Activated T-cell treated with anti-CD3 and anti-CD28 coated beads, Interleukin-2, amount 50 U/mL, for 24 hours (primary cell): ENCODE data around the gene TSSK2.
A peak's percentile ranks its signal among the peaks of the same experiment; 100 is the strongest.

Source experiments
- DNase-seq: peaks from one replicate; pipeline ENCODE4 v3.0.0-alpha.2; 2020
- H3K27ac Mint-ChIP-seq: 2 replicates; pipeline ENCODE4 v1.8.0; 2020; ENCODE audit warnings: mild to moderate bottlenecking, mixed read lengths
- H3K27me3 Mint-ChIP-seq: 2 replicates; pipeline ENCODE4 v1.8.0; 2020; ENCODE audit warnings: mixed read lengths
- H3K36me3 Mint-ChIP-seq: 2 replicates; pipeline ENCODE4 v1.8.0; 2020; ENCODE audit warnings: low read depth, mixed read lengths
- H3K4me1 Mint-ChIP-seq: 2 replicates; pipeline ENCODE4 v1.8.0; 2020; ENCODE audit warnings: low read depth, mixed read lengths
- H3K4me3 Mint-ChIP-seq: 2 replicates; pipeline ENCODE4 v1.8.0; 2020; ENCODE audit warnings: mild to moderate bottlenecking, moderate library complexity, mixed read lengths
- H3K9me3 Mint-ChIP-seq: 2 replicates; pipeline ENCODE4 v1.8.0; 2020; ENCODE audit warnings: mixed read lengths

Gene TSSK2

GRCh38 chr22:19125474-19126308, 5.4 kb upstream of the TSSK2 start:
- H3K36me3 Mint-ChIP-seq = peaks cover 5% of the 10 kb centered on the region
- H3K27me3 Mint-ChIP-seq = no peaks in the 10 kb centered on the region
- H3K4me3 Mint-ChIP-seq = no peak overlapping the region
- H3K9me3 Mint-ChIP-seq = no peaks in the 10 kb centered on the region
- H3K4me1 Mint-ChIP-seq = peaks cover 17% of the 10 kb centered on the region
- H3K27ac Mint-ChIP-seq = no peak overlapping the region
- DNase-seq = no peak

GRCh38 chr22:19126309-19127273, 4.5 kb upstream of the TSSK2 start:
- Mint-ChIP-seq H3K4me1 (peaks cover 9% of the 10 kb centered on the region), H3K27me3 (no peaks in the 10 kb centered on the region), H3K4me3 (no peak overlapping the region), H3K9me3 (no peaks in the 10 kb centered on the region), H3K27ac (no peak overlapping the region), H3K36me3 (peaks cover 7% of the 10 kb centered on the region)
- no peak for DNase-seq

- no peak for DNase-seq
- no peak overlapping the region for H3K4me3 Mint-ChIP-seq
- H3K27ac Mint-ChIP-seq = no peak overlapping the region
- no peaks in the 10 kb centered on the region for H3K9me3 Mint-ChIP-seq
- peaks cover 9% of the 10 kb centered on the region for H3K4me1 Mint-ChIP-seq
- peaks cover 16% of the 10 kb centered on the region for H3K36me3 Mint-ChIP-seq
- H3K27me3 Mint-ChIP-seq = no peaks in the 10 kb centered on the region
Measured at GRCh38 chr22:19127329-19128008, 3.6 kb upstream of the TSSK2 start.

GRCh38 chr22:19128009-19128401, 3.1 kb upstream of the TSSK2 start:
- Mint-ChIP-seq H3K27me3 (no peaks in the 10 kb centered on the region), H3K27ac (no peak overlapping the region), H3K4me3 (no peak overlapping the region)

GRCh38 chr22:19128946-19129727, 2.0 kb upstream of the TSSK2 start:
- Mint-ChIP-seq H3K4me3 (no peak overlapping the region), H3K4me1 (no peaks in the 10 kb centered on the region), H3K9me3 (no peaks in the 10 kb centered on the region), H3K36me3 (peaks cover 32% of the 10 kb centered on the region), H3K27ac (peak overlapping the region; percentile 18), H3K27me3 (no peaks in the 10 kb centered on the region)
- DNase-seq = no peak

More at GRCh38 chr22:19128009-19128401, 3.1 kb upstream of the TSSK2 start:
- no peak for DNase-seq
- Mint-ChIP-seq H3K9me3 (no peaks in the 10 kb centered on the region), H3K4me1 (peaks cover 3% of the 10 kb centered on the region), H3K36me3 (peaks cover 21% of the 10 kb centered on the region)

- Mint-ChIP-seq H3K4me1 (no peaks in the 10 kb centered on the region), H3K27me3 (no peaks in the 10 kb centered on the region), H3K36me3 (peaks cover 39% of the 10 kb centered on the region), H3K27ac (no peak overlapping the region), H3K4me3 (no peak overlapping the region), H3K9me3 (no peaks in the 10 kb centered on the region)
- no peak for DNase-seq
Measured at GRCh38 chr22:19129871-19130270, 1.2 kb upstream of the TSSK2 start.

- H3K9me3 Mint-ChIP-seq = no peaks in the 10 kb centered on the region
- H3K4me3 Mint-ChIP-seq = no peak overlapping the region
- H3K27me3 Mint-ChIP-seq = no peaks in the 10 kb centered on the region
- peaks cover 53% of the 10 kb centered on the region for H3K36me3 Mint-ChIP-seq
- DNase-seq = no peak
- no peak overlapping the region for H3K27ac Mint-ChIP-seq
- H3K4me1 Mint-ChIP-seq = no peaks in the 10 kb centered on the region
Measured at GRCh38 chr22:19131685-19132015, 542 bp downstream of the TSSK2 start.

GRCh38 chr22:19132153-19132552, 1.0 kb downstream of the TSSK2 start:
- Mint-ChIP-seq H3K36me3 (peaks cover 58% of the 10 kb centered on the region), H3K27me3 (no peaks in the 10 kb centered on the region), H3K27ac (no peak overlapping the region), H3K4me3 (no peak overlapping the region), H3K9me3 (no peaks in the 10 kb centered on the region), H3K4me1 (no peaks in the 10 kb centered on the region)
- DNase-seq = no peak

GRCh38 chr22:19132693-19133400, 1.7 kb downstream of the TSSK2 start:
- no peak for DNase-seq
- Mint-ChIP-seq H3K36me3 (peaks cover 65% of the 10 kb centered on the region), H3K9me3 (no peaks in the 10 kb centered on the region), H3K4me3 (no peak overlapping the region), H3K4me1 (no peaks in the 10 kb centered on the region), H3K27me3 (no peaks in the 10 kb centered on the region), H3K27ac (no peak overlapping the region)

GRCh38 chr22:19133561-19133960, 2.5 kb downstream of the TSSK2 start:
- Mint-ChIP-seq H3K27ac (no peak overlapping the region), H3K4me3 (no peak overlapping the region), H3K9me3 (no peaks in the 10 kb centered on the region), H3K36me3 (peaks cover 71% of the 10 kb centered on the region), H3K4me1 (no peaks in the 10 kb centered on the region), H3K27me3 (no peaks in the 10 kb centered on the region)
- no peak for DNase-seq

- Mint-ChIP-seq H3K4me3 (no peak overlapping the region), H3K4me1 (no peaks in the 10 kb centered on the region), H3K36me3 (peaks cover 78% of the 10 kb centered on the region), H3K27me3 (no peaks in the 10 kb centered on the region), H3K9me3 (no peaks in the 10 kb centered on the region), H3K27ac (no peak overlapping the region)
- no peak for DNase-seq
Measured at GRCh38 chr22:19134176-19134831, 3.2 kb downstream of the TSSK2 start.

- Mint-ChIP-seq H3K27me3 (no peaks in the 10 kb centered on the region), H3K27ac (no peak overlapping the region), H3K36me3 (peaks cover 84% of the 10 kb centered on the region), H3K4me3 (no peak overlapping the region), H3K4me1 (no peaks in the 10 kb centered on the region), H3K9me3 (no peaks in the 10 kb centered on the region)
- no peak for DNase-seq
Measured at GRCh38 chr22:19134874-19135273, 3.8 kb downstream of the TSSK2 start.

- Mint-ChIP-seq H3K27ac (peak overlapping the region; percentile 19), H3K27me3 (no peaks in the 10 kb centered on the region), H3K36me3 (peaks cover 92% of the 10 kb centered on the region), H3K4me1 (peaks cover 3% of the 10 kb centered on the region), H3K9me3 (no peaks in the 10 kb centered on the region), H3K4me3 (no peak overlapping the region)
- DNase-seq = no peak
Measured at GRCh38 chr22:19136915-19137314, 5.8 kb downstream of the TSSK2 start.
